H1 (cell line): Measurements from ENCODE around the gene FLT4. TPM values are rescaled to one million over a fixed set of nuclear protein-coding genes. Genes with fewer than 3 reads are reported as not detected.

ENCODE experiments used
- CTCF ChIA-PET: fragments of 300-600 bp; sonication (Branson Sonifier 250); formaldehyde crosslinking; loops from one replicate; lab custom pipeline; 2021; ENCODE audit not compliant: partially characterized antibody; lab: Charles Lee
- POLR2A ChIA-PET: fragments of 300-600 bp; sonication (Branson Sonifier 250); formaldehyde crosslinking; loops from one replicate; lab custom pipeline; 2021; ENCODE audit warnings: inconsistent platforms; ENCODE audit not compliant: partially characterized antibody; lab: Charles Lee
- DNase-seq, 2 experiments: peaks; one replicate each; pipeline versions ENCODE4 v3.0.0 to v3.0.0-alpha.2; 2010 to 2022; ENCODE audit warnings: low spot score in 2 of 2, low read depth in 1 of 2, mixed read lengths in 1 of 2
- FAIRE-seq: peaks from 2 replicates; lab custom pipeline; 2011; peaks lifted over from hg19 to GRCh38; lab: Jason Lieb, UNC
- H2AFZ ChIP-seq: 2 replicates; pipeline ENCODE4 v1.8.1; 2012; ENCODE audit warnings: low read length, inconsistent platforms
- H2AK5ac ChIP-seq: 2 replicates; pipeline ENCODE4 v1.6.1; 2013; ENCODE audit warnings: low read depth, low read length
- H2BK120ac ChIP-seq: replicated peaks from 2 replicates; pipeline ENCODE3; 2013; ENCODE audit warnings: low read depth, low read length, inconsistent platforms
- H2BK12ac ChIP-seq: 2 replicates; pipeline ENCODE4 v1.6.1; 2013; ENCODE audit warnings: low read depth, low read length
- H2BK15ac ChIP-seq: 2 replicates; pipeline ENCODE4 v1.6.1; 2013; ENCODE audit warnings: low read length
- H2BK20ac ChIP-seq: 2 replicates; pipeline ENCODE4 v1.6.1; 2013; ENCODE audit warnings: low read length
- H2BK5ac ChIP-seq: 2 replicates; pipeline ENCODE4 v1.6.1; 2013; ENCODE audit warnings: low read depth, low read length
- H3K14ac ChIP-seq: 2 replicates; pipeline ENCODE4 v1.6.1; 2013; ENCODE audit warnings: inconsistent platforms; ENCODE audit not compliant: insufficient read length
- H3K18ac ChIP-seq: 2 replicates; pipeline ENCODE4 v1.6.1; 2013; ENCODE audit warnings: low read length; ENCODE audit errors: extremely low read depth
- H3K23ac ChIP-seq: 2 replicates; pipeline ENCODE4 v1.6.1; 2013; ENCODE audit warnings: inconsistent platforms; ENCODE audit not compliant: insufficient read length
- H3K23me2 ChIP-seq: 2 replicates; pipeline ENCODE4 v1.6.1; 2013; ENCODE audit warnings: low read depth, low read length
- H3K27ac ChIP-seq: 2 replicates; pipeline ENCODE4 v1.6.1; 2011; ENCODE audit warnings: low read depth, low read length, inconsistent platforms
- H3K27me3 ChIP-seq, 4 experiments: replicated peaks in 1 of 4; 1 replicate in 1 of 4; 2 replicates in 3 of 4; pipeline versions ENCODE4 v1.6.1 to v1.8.1; 2011 to 2013; ENCODE audit warnings: low read length in 3 of 4, mild to moderate bottlenecking in 3 of 4, inconsistent platforms in 2 of 4, mixed read lengths in 2 of 4, moderate library complexity in 1 of 4; ENCODE audit not compliant: control insufficient read depth in 3 of 4, insufficient read depth in 3 of 4; ENCODE audit errors: extremely low read depth in 1 of 4
- H3K36me3 ChIP-seq, 4 experiments: 2 replicates each; pipeline versions ENCODE4 v1.6.1 to v1.8.1; 2011 to 2013; ENCODE audit warnings: mild to moderate bottlenecking in 4 of 4, low read length in 3 of 4, moderate library complexity in 2 of 4, control low read depth in 1 of 4, inconsistent platforms in 1 of 4; ENCODE audit not compliant: insufficient read depth in 4 of 4, control insufficient read depth in 2 of 4
- H3K4ac ChIP-seq: replicated peaks from 2 replicates; pipeline ENCODE3; 2013; ENCODE audit warnings: low read length, low read depth, mixed read lengths, inconsistent platforms; ENCODE audit not compliant: insufficient read length
- H3K4me1 ChIP-seq, 4 experiments: replicated peaks in 1 of 4; 1 replicate in 1 of 4; 2 replicates in 3 of 4; pipeline versions ENCODE4 v1.6.1 to v1.8.1; 2011 to 2013; ENCODE audit warnings: low read length in 3 of 4, inconsistent platforms in 2 of 4, mixed read lengths in 1 of 4; ENCODE audit not compliant: insufficient read depth in 4 of 4, control insufficient read depth in 3 of 4
- H3K4me2 ChIP-seq, 2 experiments: 2 replicates each; pipeline versions ENCODE4 v1.6.1 to v1.8.1; 2011 to 2013; ENCODE audit warnings: low read depth in 2 of 2, low read length in 2 of 2, control low read depth in 1 of 2, inconsistent platforms in 1 of 2, mild to moderate bottlenecking in 1 of 2; ENCODE audit not compliant: insufficient read depth in 1 of 2
- H3K4me3 ChIP-seq, 4 experiments: fragments of 200-600, 300-600 bp in 1 of 4; sonication (generic), shearing (Covaris generic), sonication (Bioruptor Twin) in 1 of 4; 2 replicates each; pipeline versions ENCODE4 v1.5.1 to v1.8.1; 2011 to 2016; ENCODE audit warnings: low read length in 4 of 4, low read depth in 3 of 4, control low read depth in 2 of 4, inconsistent platforms in 2 of 4, mild to moderate bottlenecking in 2 of 4, mixed read lengths in 1 of 4, moderate library complexity in 1 of 4; ENCODE audit not compliant: insufficient read depth in 2 of 4; ENCODE audit errors: extremely low read depth in 1 of 4
- H3K56ac ChIP-seq: replicated peaks from 2 replicates; pipeline ENCODE3; 2013; ENCODE audit warnings: low read depth, mild to moderate bottlenecking, mixed read lengths, low read length, inconsistent platforms; ENCODE audit not compliant: insufficient read length
- H3K79me1 ChIP-seq: 2 replicates; pipeline ENCODE4 v1.6.1; 2013; ENCODE audit warnings: low read depth, low read length, control low read depth
- H3K79me2 ChIP-seq, 2 experiments: 2 replicates each; pipeline versions ENCODE4 v1.6.1 to v1.8.1; 2012 to 2013; ENCODE audit warnings: low read length in 2 of 2, mild to moderate bottlenecking in 2 of 2, inconsistent platforms in 1 of 2; ENCODE audit not compliant: insufficient read depth in 2 of 2, control insufficient read depth in 1 of 2
- H3K9ac ChIP-seq, 4 experiments: replicated peaks in 1 of 4; 1 replicate in 1 of 4; 2 replicates in 3 of 4; pipeline versions ENCODE4 v1.6.1 to v1.8.1; 2011 to 2013; ENCODE audit warnings: low read depth in 3 of 4, low read length in 3 of 4, control low read depth in 2 of 4, mild to moderate bottlenecking in 2 of 4, moderate library complexity in 2 of 4, inconsistent platforms in 1 of 4; ENCODE audit errors: extremely low read depth in 1 of 4
- H3K9me3 ChIP-seq, 2 experiments: 2 replicates each; pipeline versions ENCODE4 v1.6.1 to v1.8.1; 2012 to 2013; ENCODE audit warnings: mild to moderate bottlenecking in 2 of 2, moderate library complexity in 2 of 2, control low read depth in 1 of 2, inconsistent platforms in 1 of 2, low read depth in 1 of 2, low read length in 1 of 2, mixed read lengths in 1 of 2; ENCODE audit not compliant: insufficient read depth in 2 of 2
- H4K20me1 ChIP-seq, 2 experiments: replicated peaks in 1 of 2; 2 replicates each; pipeline versions ENCODE3 to v1.8.1; 2011 to 2013; ENCODE audit warnings: inconsistent platforms in 2 of 2, low read length in 2 of 2, mild to moderate bottlenecking in 1 of 2; ENCODE audit not compliant: insufficient read depth in 2 of 2, control insufficient read depth in 1 of 2
- H4K5ac ChIP-seq: 2 replicates; pipeline ENCODE4 v1.6.1; 2013; ENCODE audit warnings: low read length, low read depth, mixed read lengths, inconsistent platforms; ENCODE audit not compliant: insufficient read length
- H4K8ac ChIP-seq: 2 replicates; pipeline ENCODE4 v1.8.0; 2013; ENCODE audit warnings: mild to moderate bottlenecking, moderate library complexity, low read length, inconsistent platforms; ENCODE audit not compliant: insufficient read depth; ENCODE audit errors: extremely low read depth
- H4K91ac ChIP-seq: replicated peaks from 2 replicates; pipeline ENCODE3; 2013; ENCODE audit warnings: low read length, mixed read lengths, inconsistent platforms; ENCODE audit not compliant: insufficient read length
- ATF3 ChIP-seq: IDR thresholded peaks from 2 replicates; pipeline ENCODE4 v1.6.1; 2011; ENCODE audit warnings: low read depth, mild to moderate bottlenecking, low read length; ENCODE audit not compliant: insufficient read depth
- CEBPB ChIP-seq: IDR thresholded peaks from 2 replicates; pipeline ENCODE4 v1.6.1; 2012; ENCODE audit warnings: low read depth, low read length
- CREB1 ChIP-seq: IDR thresholded peaks from 2 replicates; pipeline ENCODE4 v1.6.1; 2012; ENCODE audit warnings: inconsistent platforms
- NANOG ChIP-seq: IDR thresholded peaks from 2 replicates; pipeline ENCODE4 v1.6.1; 2011; ENCODE audit warnings: low read length, low read depth, mild to moderate bottlenecking, inconsistent platforms; ENCODE audit not compliant: insufficient read depth, poor library complexity, severe bottlenecking
- PHF8 ChIP-seq: fragments of 200-600 bp; sonication (generic); conservative IDR thresholded peaks from 2 replicates; pipeline ENCODE4 v1.7.1; 2012; ENCODE audit warnings: low read depth, mild to moderate bottlenecking, inconsistent platforms, low read length, moderate library complexity
- RBBP5 ChIP-seq: IDR thresholded peaks from 2 replicates; pipeline ENCODE4 v1.7.1; 2012; ENCODE audit warnings: low read depth, mild to moderate bottlenecking, inconsistent platforms, low read length, moderate library complexity, borderline replicate concordance
- RNF2 ChIP-seq: fragments of 200-900, 300-1000 bp; sonication (generic); IDR thresholded peaks from 2 replicates; pipeline ENCODE4 v1.7.1; 2016; ENCODE audit warnings: borderline replicate concordance, low read depth, mild to moderate bottlenecking, antibody characterized with exemption, low read length; ENCODE audit not compliant: poor library complexity, severe bottlenecking; ENCODE audit errors: missing control alignments
- SIX5 ChIP-seq: IDR thresholded peaks from 2 replicates; pipeline ENCODE4 v1.6.1; 2011; ENCODE audit warnings: mild to moderate bottlenecking, low read depth, low read length
- TAF1 ChIP-seq: IDR thresholded peaks from 2 replicates; pipeline ENCODE4 v1.6.1; 2011; ENCODE audit warnings: mild to moderate bottlenecking, low read depth, low read length
- whole genome bisulfite sequencing, 2 experiments: shearing (Covaris generic) in 1 of 2; methylation state at CpG; one replicate each; pipeline versions ENCODE4 v1.1.6 to v1.1.7; 2013 to 2015; ENCODE audit warnings: low lambda C conversion rate in 2 of 2, mixed read lengths in 2 of 2, inconsistent platforms in 1 of 2, low coverage in 1 of 2, missing lambda C conversion rate in 1 of 2; ENCODE audit not compliant: insufficient replicate concordance in 2 of 2, insufficient coverage in 1 of 2, insufficient read length in 1 of 2; ENCODE audit errors: extremely low coverage in 1 of 2, missing lambda C conversion rate in 1 of 2; 5-methylcytosine and 5-hydroxymethylcytosine counted together
- polyA plus RNA-seq, 7 experiments: library from polyadenylated mRNA; depleted of rRNA in 3 of 7; stranded (reverse) in 5 of 7; unstranded in 2 of 7; fragments of >200 nt in 5 of 7; fragments of 200-250 nt in 2 of 7; gene quantifications; 1 replicate in 5 of 7; 2 replicates in 1 of 7; 4 replicates in 1 of 7; pipeline versions ENCODE4 v1.2.1 to v1.2.3, GENCODE V29; 2011 to 2013; ENCODE audit warnings: missing spikeins in 2 of 7, mixed read lengths in 2 of 7
- total RNA-seq: library from RNA; stranded (reverse); fragmentation: NEBNext Ultra II Directional; extraction: Animal tissue kit (Norgen Biotek cat#: 25700); gene quantifications from 2 replicates; pipeline ENCODE4 v1.2.1, GENCODE V29; 2021

The FLT4 gene
- total and polyA plus RNA-seq, 2 of the 8 experiments (the other 6 are each of a cell fraction or from before 2014, with no cell fraction given): 6.5 to 7.7 TPM

GRCh38 chr5:180602481-180603075 is 46.8 kb downstream of the FLT4 start:
- TF ChIP-seq PHF8 (no peak), CEBPB (no peak), NANOG (no peak), TAF1 (no peak), SIX5 (no peak), CREB1 (no peak), RNF2 (no peak), RBBP5 (no peak), ATF3 (no peak)
- Histone ChIP-seq H2AFZ (no peak overlapping the region), H4K5ac (no peak overlapping the region), H3K4me1 (no peaks in the 10 kb centered on the region; a peak in 2 of 7 replicates), H2BK12ac (no peak overlapping the region), H3K4me2 (no peak overlapping the region), H3K27me3 (peaks cover 0 to 1% (median 0%) of the 10 kb centered on the region in 4 experiments; a peak in 1 of 7 replicates), H2AK5ac (no peak overlapping the region), H4K20me1 (no peaks in the 10 kb centered on the region), H3K56ac (no peak overlapping the region), H3K79me1 (no peaks in the 10 kb centered on the region), H2BK5ac (no peak overlapping the region), H2BK15ac (no peak overlapping the region), H3K9ac (no peak overlapping the region), H3K4ac (no peak overlapping the region), H3K23ac (no peak overlapping the region), H3K9me3 (no peaks in the 10 kb centered on the region), H3K18ac (no peak overlapping the region), H2BK20ac (no peak overlapping the region), H3K79me2 (no peaks in the 10 kb centered on the region), H3K36me3 (no peaks in the 10 kb centered on the region), H2BK120ac (no peak overlapping the region), H4K8ac (no peak overlapping the region; the same call in 1 of the 2 replicates), H3K14ac (no peak overlapping the region), H3K23me2 (no peaks in the 10 kb centered on the region), H3K4me3 (no peak overlapping the region), H3K27ac (no peak overlapping the region), H4K91ac (no peak overlapping the region)
- WGBS, 2 experiments: 88% methylated on average over 14 of the region's 15 CpGs; no CpG with 5 or more reads in 1 of the 2 experiments
- no peak for FAIRE-seq
- ChIA-PET CTCF (interaction anchor here (1.5 to 2.6 kb wide), 3 partner anchors 7 to 38 kb away, joined by 3 to 14 read pairs (median 4); no protein-coding TSS in a partner anchor), POLR2A (interaction anchor here (1.0 to 2.7 kb wide), 3 partner anchors 17 to 312 kb away, joined by 3 to 6 read pairs (median 3); no protein-coding TSS in a partner anchor)
- no peak for DNase-seq
